Raji (cell line): ENCODE data around the gene CDK6.

ENCODE experiments used
- POLR2A ChIP-seq: IDR thresholded peaks from 2 replicates; pipeline ENCODE4 v1.6.1; 2011; ENCODE audit warnings: low read depth, low read length, control low read depth; ENCODE audit not compliant: insufficient read depth

CDK6 gene

DNA sequence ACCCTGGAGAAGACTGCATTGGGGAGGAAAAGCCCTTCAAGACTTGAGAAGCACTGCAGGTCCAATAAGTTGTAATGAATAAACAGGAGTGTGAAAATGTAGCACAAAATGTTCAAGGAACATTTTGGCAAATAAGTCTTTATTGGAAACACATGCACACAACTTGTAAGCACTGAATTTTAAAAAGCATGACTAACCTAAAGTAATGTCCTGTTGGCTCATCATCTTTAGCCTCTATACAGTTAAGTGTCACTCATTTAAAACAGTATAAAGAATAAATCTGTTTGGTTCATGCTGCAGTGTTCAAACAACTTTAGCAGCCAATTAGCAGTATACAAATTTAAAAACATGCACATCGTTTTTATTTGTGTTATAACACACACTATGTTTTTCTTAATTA lies 108.6 kb downstream of the CDK6 start:
- TF ChIP-seq POLR2A: no peak

DNA sequence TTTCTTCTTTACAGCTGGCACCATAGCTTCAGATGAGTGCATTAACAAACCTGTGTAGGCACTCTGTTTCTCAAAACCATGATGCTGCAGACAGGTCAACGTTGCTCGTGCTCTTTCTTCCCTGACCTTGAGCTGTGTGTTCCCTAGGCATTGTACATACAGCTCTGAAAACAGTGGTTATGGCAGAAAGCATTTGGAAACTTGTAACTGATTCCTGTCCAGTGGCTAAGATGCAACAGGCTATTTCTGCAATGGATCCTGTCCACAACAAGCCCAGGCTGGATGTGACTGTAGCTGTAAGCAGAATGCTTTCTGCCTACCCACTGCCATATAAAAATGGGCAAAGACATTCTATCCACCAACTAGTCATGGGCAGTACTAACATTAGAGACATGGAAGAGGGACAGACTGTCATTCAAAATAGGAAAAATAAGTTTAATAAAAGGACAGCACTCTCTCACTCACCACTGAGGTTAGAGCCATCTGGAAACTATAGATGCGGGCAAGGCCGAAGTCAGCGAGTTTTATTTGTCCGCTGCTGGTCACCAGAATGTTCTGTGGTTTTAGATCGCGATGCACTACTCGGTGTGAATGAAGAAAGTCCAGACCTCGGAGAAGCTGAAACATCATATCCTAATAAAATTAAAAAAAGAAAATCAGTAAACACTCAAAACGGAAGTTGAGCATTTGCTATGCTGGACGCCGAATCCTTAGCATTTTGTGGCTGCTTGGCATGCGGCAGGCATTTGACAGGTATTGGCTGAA lies 111.0 kb downstream of the CDK6 start:
- TF ChIP-seq POLR2A: no peak

DNA sequence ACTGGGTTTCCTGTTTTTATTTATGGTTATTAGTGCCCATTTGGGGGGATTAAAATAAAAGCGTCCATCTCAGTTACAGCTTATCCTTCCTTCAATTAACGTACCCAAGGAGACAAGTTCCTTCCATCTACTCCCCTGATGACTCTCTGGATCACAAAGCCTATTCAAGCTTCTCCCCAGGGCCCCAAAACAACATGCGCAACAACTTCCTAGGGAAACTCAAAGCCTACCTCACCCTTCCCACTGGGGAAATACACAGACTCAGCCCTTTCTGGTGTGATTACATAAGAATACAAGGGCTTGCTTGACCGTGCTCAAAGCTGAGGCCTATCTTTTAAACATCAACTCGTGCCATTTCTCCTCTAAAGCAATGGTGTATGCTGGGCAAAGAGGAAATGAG lies 112.4 kb downstream of the CDK6 start:
- no peak for TF ChIP-seq POLR2A

DNA sequence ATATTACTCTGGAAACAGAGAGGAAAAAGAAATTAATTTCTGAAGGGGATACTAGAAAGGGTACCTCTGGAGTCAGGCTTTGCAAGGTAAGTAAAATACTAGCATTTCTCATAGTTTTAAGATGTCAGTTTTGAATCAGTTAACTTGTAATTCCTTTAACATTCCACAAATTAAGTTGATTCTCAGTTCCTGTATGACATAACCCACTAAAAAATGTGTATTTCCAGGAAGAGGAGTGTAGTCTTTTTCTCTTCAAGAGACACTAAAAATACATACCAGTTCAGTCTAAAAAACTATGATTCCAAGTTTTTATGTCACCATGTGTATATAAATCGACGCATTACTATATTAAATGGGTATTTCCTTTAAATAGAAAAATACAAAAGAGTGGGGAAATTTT lies 113.2 kb downstream of the CDK6 start:
- no peak for TF ChIP-seq POLR2A

- TF ChIP-seq POLR2A: no peak
Observed at GRCh38 chr7:92722541-92722940, 113.8 kb downstream of the CDK6 start.

- TF ChIP-seq POLR2A: no peak
Observed at GRCh38 chr7:92720604-92721350, 115.6 kb downstream of the CDK6 start.

GRCh38 chr7:92717993-92718716 lies 118.2 kb downstream of the CDK6 start:
- no peak for TF ChIP-seq POLR2A

DNA sequence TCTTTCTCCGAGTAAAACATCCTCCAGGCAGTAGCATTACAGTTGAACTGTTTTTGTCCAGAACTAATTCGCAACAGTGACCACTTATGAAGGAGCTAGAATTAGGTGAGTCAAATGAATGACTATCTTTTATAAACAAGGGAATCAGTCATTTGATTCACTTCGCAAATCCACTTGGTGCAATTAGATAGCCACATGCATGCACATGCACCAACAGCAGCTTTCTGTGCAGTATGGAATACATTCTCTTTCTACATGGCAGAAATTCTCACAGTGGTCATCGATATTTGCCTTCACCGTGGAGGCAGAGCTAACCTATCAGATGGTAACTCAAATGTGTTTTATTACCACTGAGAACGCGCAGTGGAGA lies 118.8 kb downstream of the CDK6 start:
- no peak for TF ChIP-seq POLR2A

- TF ChIP-seq POLR2A: no peak
Observed at GRCh38 chr7:92716825-92717580, 119.4 kb downstream of the CDK6 start.

DNA sequence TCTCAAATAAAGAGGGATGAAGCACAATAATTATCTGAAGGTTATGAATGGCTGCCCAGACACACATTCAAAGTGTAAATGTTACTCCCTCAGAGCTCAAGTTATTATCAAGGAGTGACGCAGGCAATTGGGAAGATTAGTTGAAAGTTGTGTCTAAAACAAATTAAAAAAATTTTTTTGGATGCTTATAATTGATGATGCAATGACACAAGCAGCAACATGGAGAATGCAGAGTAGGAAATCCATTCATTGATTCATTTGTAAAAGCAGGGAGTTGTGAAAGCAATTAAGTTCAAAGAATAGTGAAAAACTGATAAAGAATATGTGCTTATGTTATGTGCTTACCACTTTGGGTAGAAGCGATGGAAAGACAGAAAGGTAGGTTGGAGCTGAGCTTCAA lies 120.4 kb downstream of the CDK6 start:
- TF ChIP-seq POLR2A: no peak

- TF ChIP-seq POLR2A: no peak
Observed at GRCh38 chr7:92714767-92715166, 121.6 kb downstream of the CDK6 start.

- TF ChIP-seq POLR2A: no peak
Observed at GRCh38 chr7:92714280-92714679, 122.1 kb downstream of the CDK6 start.

DNA sequence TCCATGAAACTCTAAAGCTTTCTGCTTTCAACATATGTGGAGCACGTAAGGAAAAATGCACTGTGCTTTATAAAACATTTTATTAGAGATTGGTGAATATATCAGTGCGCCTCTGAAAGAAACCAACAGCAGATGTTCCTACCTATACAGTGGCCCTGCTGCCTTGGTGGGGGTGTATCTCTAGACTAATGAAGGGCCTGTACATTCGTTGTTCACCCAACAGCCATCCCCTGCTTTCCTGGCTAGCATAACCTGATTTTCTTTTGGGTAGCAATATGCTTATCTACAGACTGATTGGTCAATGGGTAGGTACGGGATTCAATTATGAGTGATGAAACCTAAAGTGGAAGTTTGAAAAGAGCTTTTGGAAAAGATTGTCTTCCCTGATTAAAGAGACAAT lies 126.5 kb downstream of the CDK6 start:
- no peak for TF ChIP-seq POLR2A

DNA sequence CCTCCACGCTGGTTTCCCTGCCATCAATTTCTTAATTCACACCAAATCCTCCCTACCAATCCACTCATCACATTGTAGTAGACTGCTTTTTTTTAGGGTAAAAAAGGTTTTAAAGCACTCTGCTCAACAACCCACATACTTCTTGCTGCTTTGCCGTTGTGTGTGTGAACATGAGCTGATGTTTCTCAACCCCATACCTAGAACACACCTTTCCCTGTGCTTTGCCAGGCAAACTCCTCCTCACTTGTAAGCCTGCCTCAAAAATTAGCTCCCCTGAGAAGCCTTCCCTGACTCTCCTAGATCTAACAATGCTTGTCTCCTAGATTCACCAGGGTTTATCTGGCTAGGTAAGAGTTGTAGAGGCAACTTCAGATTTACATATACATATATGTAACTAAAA lies 127.2 kb downstream of the CDK6 start:
- TF ChIP-seq POLR2A: no peak
